Peyer's patch (tissue), 4 donors: ENCODE measurements around the gene PNMA5. TPM values are rescaled to one million over a fixed set of nuclear protein-coding genes. Genes with fewer than 3 reads are reported as not detected.

Experiments used
- DNase-seq, 3 donors: peaks; one replicate each; pipeline ENCODE4 v3.0.0-alpha.2; 2017 to 2019
- H3K27ac ChIP-seq, 4 donors: fragments of 200-600 bp; sonication (generic); one replicate each; pipeline ENCODE4 v1.5.1; 2016 to 2019
- H3K27me3 ChIP-seq, 2 donors: fragments of 200-600 bp; sonication (generic); one replicate each; pipeline ENCODE4 v1.5.1; 2019
- H3K36me3 ChIP-seq, 3 donors: fragments of 200-600 bp; sonication (generic); one replicate each; pipeline ENCODE4 v1.5.1; 2016 to 2019
- H3K4me1 ChIP-seq, 4 donors: fragments of 200-600 bp; sonication (generic); one replicate each; pipeline ENCODE4 v1.5.1; 2016 to 2019
- H3K4me3 ChIP-seq, 4 donors: fragments of 200-600 bp; sonication (generic); 1 replicate in 3 of 4; 2 replicates in 1 of 4; pipeline ENCODE4 v1.5.1; 2016 to 2019; ENCODE audit warnings: mild to moderate bottlenecking in 1 of 4
- H3K9me3 ChIP-seq, 4 donors: fragments of 200-600 bp; sonication (generic); one replicate each; pipeline ENCODE4 v1.5.1; 2016 to 2019; ENCODE audit warnings: mild to moderate bottlenecking in 1 of 4
- CTCF ChIP-seq, 6 experiments: fragments of 450-650 bp in 4 of 6; fragments of 200-600 bp in 2 of 6; sonication (generic) in 1 of 6; IDR thresholded peaks; one replicate each; pipeline ENCODE4 v1.5.1; 2017 to 2019; ENCODE audit warnings: antibody characterized with exemption in 6 of 6, mild to moderate bottlenecking in 3 of 6, moderate library complexity in 1 of 6
- POLR2A ChIP-seq, 2 donors: fragments of 450-650 bp; IDR thresholded peaks; one replicate each; pipeline ENCODE4 v1.5.1; 2017; ENCODE audit warnings: antibody characterized with exemption in 2 of 2, mild to moderate bottlenecking in 2 of 2, moderate library complexity in 2 of 2
- total RNA-seq, 4 donors: library from RNA; depleted of rRNA; stranded (reverse); fragments of >200 nt; gene quantifications; one replicate each; pipeline ENCODE4 v1.1.0, GENCODE V29; 2016

Gene PNMA5
- total RNA-seq, 4 donors from 2014 or later, result not detected

- TF ChIP-seq CTCF (IDR thresholded peaks at IDR 0.05) (no peak), POLR2A (IDR thresholded peaks at IDR 0.05) (no peak)
- Histone ChIP-seq H3K9me3 (no peaks in the 10 kb centered on the region), H3K27me3 (no peaks in the 10 kb centered on the region), H3K4me1 (no peaks in the 10 kb centered on the region), H3K27ac (no peak overlapping the region), H3K4me3 (no peak overlapping the region), H3K36me3 (no peaks in the 10 kb centered on the region)
- DNase-seq, result no peak
Measured at GRCh38 chrX:152949114-152949513, 44.8 kb downstream of the PNMA5 start.

DNA sequence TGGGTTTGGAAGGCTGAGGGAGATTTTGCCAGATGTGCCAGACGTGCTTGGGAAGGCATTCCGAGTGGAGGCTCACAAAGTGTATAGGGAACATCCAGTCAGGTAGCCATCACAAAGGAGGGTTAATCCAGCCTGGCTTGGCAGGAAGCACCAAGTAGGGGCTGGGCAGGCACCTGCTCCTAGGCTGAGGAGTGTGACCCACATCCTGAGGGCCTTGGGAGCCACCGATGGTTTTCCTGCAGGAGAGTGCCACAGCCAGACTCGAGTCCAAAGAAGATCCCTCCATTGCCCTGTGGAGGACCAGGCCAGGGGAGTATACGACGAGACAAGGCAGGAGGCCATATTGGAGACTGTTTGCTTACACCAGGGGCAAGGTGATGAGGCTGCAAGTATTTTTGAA lies 47.2 kb downstream of the PNMA5 start:
- no peak for DNase-seq
- H3K36me3 ChIP-seq, result no peaks in the 10 kb centered on the region
- H3K27ac ChIP-seq, result no peak overlapping the region
- no peaks in the 10 kb centered on the region for H3K27me3 ChIP-seq
- H3K4me3 ChIP-seq, result no peak overlapping the region
- H3K9me3 ChIP-seq, result no peaks in the 10 kb centered on the region
- no peaks in the 10 kb centered on the region for H3K4me1 ChIP-seq
- TF ChIP-seq CTCF (IDR thresholded peaks at IDR 0.05) (no peak), POLR2A (IDR thresholded peaks at IDR 0.05) (no peak)

GRCh38 chrX:152945021-152945979 lies 48.6 kb downstream of the PNMA5 start:
- TF ChIP-seq POLR2A (IDR thresholded peaks at IDR 0.05) (no peak), CTCF (IDR thresholded peaks at IDR 0.05) (no peak)
- Histone ChIP-seq H3K9me3 (no peaks in the 10 kb centered on the region), H3K27me3 (no peaks in the 10 kb centered on the region), H3K4me1 (no peaks in the 10 kb centered on the region), H3K27ac (no peak overlapping the region), H3K4me3 (no peak overlapping the region), H3K36me3 (no peaks in the 10 kb centered on the region)
- DNase-seq, result no peak

DNA sequence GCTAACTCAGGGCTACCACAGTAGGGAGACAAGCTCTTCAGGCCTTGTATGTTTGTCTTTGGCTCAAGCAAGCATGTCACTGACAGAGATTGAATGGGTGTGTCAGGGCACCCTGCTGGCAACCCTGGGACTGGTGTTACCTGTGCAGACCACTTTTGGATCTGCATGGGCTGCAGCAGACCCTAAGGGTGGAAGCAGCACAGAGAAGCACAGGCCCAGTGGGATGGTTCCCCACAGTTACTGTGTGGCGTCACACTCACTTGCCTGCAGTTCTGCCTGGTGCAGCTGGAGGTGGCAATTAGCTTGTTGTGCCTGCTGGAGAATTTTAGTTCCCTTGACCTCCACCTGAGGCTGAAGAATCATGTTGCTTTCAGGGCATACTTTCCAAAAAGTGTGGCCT lies 50.1 kb downstream of the PNMA5 start:
- no peak for DNase-seq
- TF ChIP-seq CTCF (IDR thresholded peaks at IDR 0.05), result no peak
- TF ChIP-seq POLR2A (IDR thresholded peaks at IDR 0.05), result no peak
- no peaks in the 10 kb centered on the region for H3K36me3 ChIP-seq
- H3K4me1 ChIP-seq, result no peaks in the 10 kb centered on the region
- no peaks in the 10 kb centered on the region for H3K9me3 ChIP-seq
- no peak overlapping the region for H3K4me3 ChIP-seq
- no peaks in the 10 kb centered on the region for H3K27me3 ChIP-seq
- H3K27ac ChIP-seq, result no peak overlapping the region

- no peaks in the 10 kb centered on the region for H3K4me1 ChIP-seq
- H3K27ac ChIP-seq, result peak overlapping the region; percentile 58 to 82 (median 76)
- peak overlapping the region; percentile 35 to 74 (median 48) for H3K4me3 ChIP-seq
- H3K9me3 ChIP-seq, result no peaks in the 10 kb centered on the region
- H3K36me3 ChIP-seq, result no peaks in the 10 kb centered on the region
- DNase-seq, result no peak
- no peak for TF ChIP-seq POLR2A (IDR thresholded peaks at IDR 0.05)
- TF ChIP-seq CTCF (IDR thresholded peaks at IDR 0.05), result no peak
- no peaks in the 10 kb centered on the region for H3K27me3 ChIP-seq
Measured at GRCh38 chrX:152942077-152942442, 51.9 kb downstream of the PNMA5 start.
